Astrocyte (in vitro differentiated cells and primary cell): ENCODE data around the gene SLC66A2. TPM values are rescaled to one million over a fixed set of nuclear protein-coding genes. Genes with fewer than 3 reads are reported as not detected.

Experiments
- DNase-seq: peaks from one replicate; pipeline ENCODE4 v3.0.0-alpha.2; 2010; ENCODE audit warnings: low read depth
- FAIRE-seq: peaks from 2 replicates; lab custom pipeline; 2011; peaks lifted over from hg19 to GRCh38; lab: Jason Lieb, UNC
- H2AFZ ChIP-seq: 2 replicates; pipeline ENCODE4 v1.6.0; 2012; ENCODE audit warnings: low read depth, low read length, inconsistent platforms
- H3K27ac ChIP-seq: 2 replicates; pipeline ENCODE4 v1.5.1; 2011; ENCODE audit warnings: low read depth, low read length, inconsistent platforms
- H3K27me3 ChIP-seq: 2 replicates; pipeline ENCODE4 v1.6.0; 2011; ENCODE audit warnings: low read length, inconsistent platforms; ENCODE audit not compliant: insufficient read depth
- H3K36me3 ChIP-seq: 2 replicates; pipeline ENCODE4 v1.5.1; 2011; ENCODE audit warnings: low read length, inconsistent platforms; ENCODE audit not compliant: insufficient read depth
- H3K4me1 ChIP-seq: 2 replicates; pipeline ENCODE4 v1.5.1; 2011; ENCODE audit warnings: low read length, inconsistent platforms; ENCODE audit not compliant: insufficient read depth
- H3K4me2 ChIP-seq: 2 replicates; pipeline ENCODE4 v1.6.0; 2012; ENCODE audit warnings: low read length, inconsistent platforms
- H3K4me3 ChIP-seq: 2 replicates; pipeline ENCODE4 v1.5.1; 2011; ENCODE audit warnings: low read depth, mild to moderate bottlenecking, low read length, inconsistent platforms; ENCODE audit not compliant: insufficient read depth
- H3K79me2 ChIP-seq: 2 replicates; pipeline ENCODE4 v1.6.0; 2012; ENCODE audit warnings: mild to moderate bottlenecking, low read length, inconsistent platforms; ENCODE audit not compliant: insufficient read depth
- H3K9ac ChIP-seq: 2 replicates; pipeline ENCODE4 v1.6.0; 2012; ENCODE audit warnings: mild to moderate bottlenecking, low read length, inconsistent platforms
- H3K9me3 ChIP-seq: 2 replicates; pipeline ENCODE4 v1.5.1; 2012; ENCODE audit warnings: low read depth, mild to moderate bottlenecking, low read length, inconsistent platforms; ENCODE audit not compliant: insufficient read depth
- H4K20me1 ChIP-seq: 2 replicates; pipeline ENCODE4 v1.6.0; 2012; ENCODE audit warnings: low read length, inconsistent platforms; ENCODE audit not compliant: insufficient read depth
- H3K27ac Mint-ChIP-seq: one replicate; pipeline ENCODE4 v1.8.0; 2021; ENCODE audit warnings: mild to moderate bottlenecking, mixed read lengths; ENCODE audit not compliant: unreplicated experiment
- H3K27me3 Mint-ChIP-seq: one replicate; pipeline ENCODE4 v1.8.0; 2021; ENCODE audit warnings: low read depth, mixed read lengths; ENCODE audit not compliant: unreplicated experiment
- H3K36me3 Mint-ChIP-seq: one replicate; pipeline ENCODE4 v1.8.0; 2021; ENCODE audit warnings: low read depth, mixed read lengths; ENCODE audit not compliant: unreplicated experiment
- H3K4me1 Mint-ChIP-seq: one replicate; pipeline ENCODE4 v1.8.0; 2021; ENCODE audit warnings: low read depth, mixed read lengths; ENCODE audit not compliant: unreplicated experiment
- H3K4me3 Mint-ChIP-seq: one replicate; pipeline ENCODE4 v1.8.0; 2021; ENCODE audit warnings: mild to moderate bottlenecking, moderate library complexity, mixed read lengths; ENCODE audit not compliant: unreplicated experiment
- H3K9me3 Mint-ChIP-seq: one replicate; pipeline ENCODE4 v1.8.0; 2021; ENCODE audit warnings: mild to moderate bottlenecking, mixed read lengths; ENCODE audit not compliant: unreplicated experiment
- EZH2 ChIP-seq: IDR thresholded peaks from 2 replicates; pipeline ENCODE4 v1.6.1; 2012; ENCODE audit warnings: mild to moderate bottlenecking, low read length, inconsistent platforms; ENCODE audit not compliant: insufficient read depth
- total RNA-seq: library from RNA; stranded (reverse); gene quantifications from 2 replicates; pipeline ENCODE4 v1.2.1, GENCODE V29; 2021
- TF ChIP-seq, protein P1 (sequence below): IDR thresholded peaks from 2 replicates; pipeline ENCODE4 v1.5.1; 2011; ENCODE audit warnings: low read depth, mild to moderate bottlenecking, inconsistent platforms, low read length, moderate library complexity; ENCODE audit not compliant: insufficient read depth

Gene SLC66A2
- total RNA-seq, 1 donor from 2014 or later, result 25.3 TPM

DNA sequence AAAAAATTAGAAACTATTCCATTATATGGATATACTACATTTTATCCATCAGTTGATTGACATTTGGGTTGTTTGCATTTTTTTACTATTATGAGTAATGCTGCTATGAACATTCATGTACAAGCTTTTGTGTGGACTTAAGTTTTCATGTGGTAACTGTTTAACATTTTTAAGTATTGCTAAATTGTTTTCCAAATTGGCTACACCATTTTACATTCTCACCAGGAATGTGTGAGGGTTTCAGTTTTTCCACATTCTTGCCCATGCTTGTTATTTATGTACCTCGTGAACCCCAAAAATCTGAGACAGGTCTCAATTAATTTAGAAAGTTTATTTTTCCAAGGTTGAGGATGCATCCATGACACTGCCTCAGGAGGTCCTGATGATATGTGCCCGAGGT lies 40.0 kb upstream of the SLC66A2 start:
- DNase-seq, result no peak
- no peak for FAIRE-seq
- no peak overlapping the region for H2AFZ ChIP-seq
- Mint-ChIP-seq H3K27me3 (no peaks in the 10 kb centered on the region), H3K4me3 (no peak overlapping the region), H3K27ac (no peak overlapping the region), H3K4me1 (peaks cover 8% of the 10 kb centered on the region), H3K36me3 (no peaks in the 10 kb centered on the region), H3K9me3 (no peaks in the 10 kb centered on the region)
- no peak overlapping the region for H3K4me2 ChIP-seq
- H3K36me3 ChIP-seq, result no peaks in the 10 kb centered on the region
- H4K20me1 ChIP-seq, result peaks cover 16% of the 10 kb centered on the region
- H3K27me3 ChIP-seq, result no peaks in the 10 kb centered on the region
- no peak overlapping the region for H3K27ac ChIP-seq
- H3K9ac ChIP-seq, result no peak overlapping the region
- peaks cover 20% of the 10 kb centered on the region for H3K79me2 ChIP-seq
- TF ChIP-seq, protein P1, sequence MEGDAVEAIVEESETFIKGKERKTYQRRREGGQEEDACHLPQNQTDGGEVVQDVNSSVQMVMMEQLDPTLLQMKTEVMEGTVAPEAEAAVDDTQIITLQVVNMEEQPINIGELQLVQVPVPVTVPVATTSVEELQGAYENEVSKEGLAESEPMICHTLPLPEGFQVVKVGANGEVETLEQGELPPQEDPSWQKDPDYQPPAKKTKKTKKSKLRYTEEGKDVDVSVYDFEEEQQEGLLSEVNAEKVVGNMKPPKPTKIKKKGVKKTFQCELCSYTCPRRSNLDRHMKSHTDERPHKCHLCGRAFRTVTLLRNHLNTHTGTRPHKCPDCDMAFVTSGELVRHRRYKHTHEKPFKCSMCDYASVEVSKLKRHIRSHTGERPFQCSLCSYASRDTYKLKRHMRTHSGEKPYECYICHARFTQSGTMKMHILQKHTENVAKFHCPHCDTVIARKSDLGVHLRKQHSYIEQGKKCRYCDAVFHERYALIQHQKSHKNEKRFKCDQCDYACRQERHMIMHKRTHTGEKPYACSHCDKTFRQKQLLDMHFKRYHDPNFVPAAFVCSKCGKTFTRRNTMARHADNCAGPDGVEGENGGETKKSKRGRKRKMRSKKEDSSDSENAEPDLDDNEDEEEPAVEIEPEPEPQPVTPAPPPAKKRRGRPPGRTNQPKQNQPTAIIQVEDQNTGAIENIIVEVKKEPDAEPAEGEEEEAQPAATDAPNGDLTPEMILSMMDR, result no peak
- TF ChIP-seq EZH2, result no peak
- peaks cover 5% of the 10 kb centered on the region for H3K4me1 ChIP-seq
- no peak overlapping the region for H3K4me3 ChIP-seq
- H3K9me3 ChIP-seq, result no peaks in the 10 kb centered on the region

- peak overlapping the region; percentile 88 for H2AFZ ChIP-seq
- H3K9ac ChIP-seq, result peak overlapping the region; percentile 87
- peak overlapping the region; percentile 86 for H3K4me2 ChIP-seq
- no peak for TF ChIP-seq EZH2
- TF ChIP-seq, protein P1, result no peak
- peak overlapping the region; percentile 78 for H3K4me3 ChIP-seq
- peaks cover 43% of the 10 kb centered on the region for H3K79me2 ChIP-seq
- DNase-seq, result no peak
- Mint-ChIP-seq H3K27ac (peak overlapping the region; percentile 98), H3K4me3 (peak overlapping the region; percentile 99), H3K27me3 (no peaks in the 10 kb centered on the region), H3K36me3 (no peaks in the 10 kb centered on the region), H3K4me1 (peaks cover 12% of the 10 kb centered on the region), H3K9me3 (no peaks in the 10 kb centered on the region)
- peaks cover 39% of the 10 kb centered on the region for H4K20me1 ChIP-seq
- peak overlapping the region; percentile 80 for H3K27ac ChIP-seq
- H3K4me1 ChIP-seq, result peaks cover 7% of the 10 kb centered on the region
- no peak for FAIRE-seq
- H3K36me3 ChIP-seq, result peaks cover 6% of the 10 kb centered on the region
- no peaks in the 10 kb centered on the region for H3K9me3 ChIP-seq
- H3K27me3 ChIP-seq, result no peaks in the 10 kb centered on the region
Observed at GRCh38 chr18:79989195-79989497, 37.7 kb upstream of the SLC66A2 start.

- Histone ChIP-seq H3K9me3 (no peaks in the 10 kb centered on the region), H3K79me2 (peaks cover 48% of the 10 kb centered on the region), H3K4me2 (peak within 1 kb of the TSS; percentile 86), H3K36me3 (peaks cover 6% of the 10 kb centered on the region), H3K27me3 (no peaks in the 10 kb centered on the region), H2AFZ (peak within 1 kb of the TSS; percentile 88), H3K9ac (peak within 1 kb of the TSS; percentile 87), H3K4me1 (peaks cover 7% of the 10 kb centered on the region), H4K20me1 (peaks cover 45% of the 10 kb centered on the region), H3K27ac (peak within 1 kb of the TSS; percentile 80), H3K4me3 (peak within 1 kb of the TSS; percentile 78)
- TF ChIP-seq EZH2, result no peak
- TF ChIP-seq, protein P1, result no peak
- FAIRE-seq (no peak), DNase-seq (peak; percentile 80)
- H3K36me3 Mint-ChIP-seq, result peaks cover 3% of the 10 kb centered on the region
- no peaks in the 10 kb centered on the region for H3K9me3 Mint-ChIP-seq
- H3K27me3 Mint-ChIP-seq, result no peaks in the 10 kb centered on the region
- peak within 1 kb of the TSS; percentile 98 for H3K27ac Mint-ChIP-seq
- H3K4me3 Mint-ChIP-seq, result peak within 1 kb of the TSS; percentile 99
- H3K4me1 Mint-ChIP-seq, result peaks cover 16% of the 10 kb centered on the region
Observed at GRCh38 chr18:79988451-79989194, 37.2 kb upstream of the SLC66A2 start, which contains the start of gene TXNL4A. Gene TXNL4A (minus strand): TSS chr18:79988563. CDS start chr18:79988392, 171 bp downstream.
